ENCODE results near the gene FSD1L. TPM values are rescaled to one million over a fixed set of nuclear protein-coding genes. Genes with fewer than 3 reads are reported as not detected.
"Not testable (repeated sequence)": the region's sequence is repeated elsewhere in the genome, so short reads cannot be mapped to it uniquely, and the experiment has no call there.

The FSD1L gene
- total RNA-seq, 1 donor from 2014 or later = 146 TPM

GRCh38 chr9:105572455-105572854 is 124.6 kb downstream of the FSD1L start:
- DNase-seq = no peak

GRCh38 chr9:105579952-105580351 is 132.1 kb downstream of the FSD1L start:
- not testable (repeated sequence) for DNase-seq

- DNase-seq = not testable (repeated sequence)
Observed at GRCh38 chr9:105581550-105581949, 133.7 kb downstream of the FSD1L start.

- DNase-seq = no peak
Observed at GRCh38 chr9:105593145-105593544, 145.3 kb downstream of the FSD1L start.

Other genes with a start within 250 kb of the FSD1L start
- 54.9 TPM for gene SLC44A1, start 203.4 kb upstream of the FSD1L start, total RNA-seq
- 39.9 TPM for gene FKTN, start 110.1 kb downstream of the FSD1L start, total RNA-seq
- 3.0 TPM for gene TAL2, start 214.4 kb downstream of the FSD1L start, total RNA-seq
- gene TMEM38B, start 246.5 kb downstream of the FSD1L start, total RNA-seq = 22.1 TPM